ENCODE data around the gene REEP1. TPM values are rescaled to one million over a fixed set of nuclear protein-coding genes. Genes with fewer than 3 reads are reported as not detected.

Gene REEP1
- total RNA-seq, 1 donor from 2014 or later = 0.62 TPM

DNA sequence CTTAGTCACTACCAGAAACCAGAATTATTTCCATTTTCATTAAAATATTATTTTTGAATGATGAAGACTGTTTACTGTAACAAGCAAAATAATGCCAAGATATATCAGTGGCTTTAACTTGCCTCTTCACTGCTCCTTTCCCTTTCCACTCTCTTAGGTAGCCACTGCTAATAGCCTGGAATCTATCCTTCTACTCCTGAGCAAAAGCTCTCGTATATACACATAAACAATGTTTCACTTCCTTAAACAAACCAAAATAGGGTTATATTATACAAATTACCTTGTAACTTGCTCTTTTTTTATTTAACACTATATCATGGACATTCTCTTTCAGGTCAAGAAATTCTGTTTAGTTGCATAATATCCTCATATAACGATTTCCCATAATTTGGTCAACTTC is 163.0 kb downstream of the REEP1 start:
- Mint-ChIP-seq H3K9me3 (ENCODE audit: unreplicated experiment) (no peaks in the 10 kb centered on the region), H3K27me3 (ENCODE audit: unreplicated experiment) (no peaks in the 10 kb centered on the region), H3K27ac (ENCODE audit: unreplicated experiment) (peak overlapping the region; percentile 54), H3K36me3 (ENCODE audit: low read depth, unreplicated experiment) (peaks cover 17% of the 10 kb centered on the region), H3K4me3 (ENCODE audit: unreplicated experiment) (no peak overlapping the region), H3K4me1 (ENCODE audit: unreplicated experiment) (no peaks in the 10 kb centered on the region)
- no peak for DNase-seq (ENCODE audit: low spot score)
- TF ChIP-seq, protein P1, sequence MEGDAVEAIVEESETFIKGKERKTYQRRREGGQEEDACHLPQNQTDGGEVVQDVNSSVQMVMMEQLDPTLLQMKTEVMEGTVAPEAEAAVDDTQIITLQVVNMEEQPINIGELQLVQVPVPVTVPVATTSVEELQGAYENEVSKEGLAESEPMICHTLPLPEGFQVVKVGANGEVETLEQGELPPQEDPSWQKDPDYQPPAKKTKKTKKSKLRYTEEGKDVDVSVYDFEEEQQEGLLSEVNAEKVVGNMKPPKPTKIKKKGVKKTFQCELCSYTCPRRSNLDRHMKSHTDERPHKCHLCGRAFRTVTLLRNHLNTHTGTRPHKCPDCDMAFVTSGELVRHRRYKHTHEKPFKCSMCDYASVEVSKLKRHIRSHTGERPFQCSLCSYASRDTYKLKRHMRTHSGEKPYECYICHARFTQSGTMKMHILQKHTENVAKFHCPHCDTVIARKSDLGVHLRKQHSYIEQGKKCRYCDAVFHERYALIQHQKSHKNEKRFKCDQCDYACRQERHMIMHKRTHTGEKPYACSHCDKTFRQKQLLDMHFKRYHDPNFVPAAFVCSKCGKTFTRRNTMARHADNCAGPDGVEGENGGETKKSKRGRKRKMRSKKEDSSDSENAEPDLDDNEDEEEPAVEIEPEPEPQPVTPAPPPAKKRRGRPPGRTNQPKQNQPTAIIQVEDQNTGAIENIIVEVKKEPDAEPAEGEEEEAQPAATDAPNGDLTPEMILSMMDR (IDR thresholded peaks at IDR 0.05; ENCODE audit: unreplicated experiment) = no peak

DNA sequence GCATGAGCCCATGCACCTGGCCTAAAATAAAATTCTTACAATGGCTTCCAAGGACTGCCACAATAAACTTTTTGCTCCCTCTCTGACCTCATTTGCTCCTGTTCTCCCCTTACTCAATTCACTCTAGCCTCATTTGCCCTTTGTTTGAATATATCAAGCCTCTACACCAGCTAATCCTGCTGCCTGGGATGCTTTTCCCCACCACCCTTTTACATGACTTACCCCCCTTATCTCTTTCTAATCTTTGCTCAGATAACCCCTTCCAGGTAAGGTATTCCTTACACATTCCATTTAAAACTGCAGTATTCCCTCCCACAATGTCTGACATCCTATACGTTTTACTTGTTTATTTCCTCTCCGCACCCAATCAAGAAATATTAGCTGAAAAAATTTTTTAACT is 164.8 kb downstream of the REEP1 start:
- Mint-ChIP-seq H3K27ac (ENCODE audit: unreplicated experiment) (no peak overlapping the region), H3K27me3 (ENCODE audit: unreplicated experiment) (no peaks in the 10 kb centered on the region), H3K4me1 (ENCODE audit: unreplicated experiment) (no peaks in the 10 kb centered on the region), H3K36me3 (ENCODE audit: low read depth, unreplicated experiment) (peaks cover 26% of the 10 kb centered on the region), H3K4me3 (ENCODE audit: unreplicated experiment) (peak overlapping the region; percentile 23), H3K9me3 (ENCODE audit: unreplicated experiment) (no peaks in the 10 kb centered on the region)
- DNase-seq (ENCODE audit: low spot score) = no peak
- TF ChIP-seq, protein P1 (IDR thresholded peaks at IDR 0.05; ENCODE audit: unreplicated experiment) = no peak

DNA sequence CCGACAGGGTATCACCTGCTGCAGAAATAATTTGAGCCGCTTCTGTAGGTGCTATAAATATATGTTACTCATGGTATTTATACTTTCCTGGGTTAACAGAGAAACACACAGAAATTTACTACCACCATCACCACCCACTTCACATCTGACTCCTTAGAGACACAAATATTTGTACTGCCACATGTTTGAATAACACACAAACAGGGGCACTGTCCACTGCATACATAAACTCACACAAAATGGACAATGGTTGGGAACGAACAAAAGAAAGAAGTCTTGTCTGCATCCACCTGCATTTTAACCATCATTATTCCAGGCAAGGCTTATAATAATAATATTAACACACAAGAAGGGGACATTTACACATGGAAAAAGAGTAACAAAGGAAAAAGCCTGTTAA is 166.1 kb downstream of the REEP1 start:
- TF ChIP-seq, protein P1 (IDR thresholded peaks at IDR 0.05; ENCODE audit: unreplicated experiment) = no peak
- Mint-ChIP-seq H3K4me3 (ENCODE audit: unreplicated experiment) (no peak overlapping the region), H3K27me3 (ENCODE audit: unreplicated experiment) (no peaks in the 10 kb centered on the region), H3K27ac (ENCODE audit: unreplicated experiment) (no peak overlapping the region), H3K36me3 (ENCODE audit: low read depth, unreplicated experiment) (peaks cover 28% of the 10 kb centered on the region), H3K9me3 (ENCODE audit: unreplicated experiment) (no peaks in the 10 kb centered on the region), H3K4me1 (ENCODE audit: unreplicated experiment) (no peaks in the 10 kb centered on the region)
- no peak for DNase-seq (ENCODE audit: low spot score)

DNA sequence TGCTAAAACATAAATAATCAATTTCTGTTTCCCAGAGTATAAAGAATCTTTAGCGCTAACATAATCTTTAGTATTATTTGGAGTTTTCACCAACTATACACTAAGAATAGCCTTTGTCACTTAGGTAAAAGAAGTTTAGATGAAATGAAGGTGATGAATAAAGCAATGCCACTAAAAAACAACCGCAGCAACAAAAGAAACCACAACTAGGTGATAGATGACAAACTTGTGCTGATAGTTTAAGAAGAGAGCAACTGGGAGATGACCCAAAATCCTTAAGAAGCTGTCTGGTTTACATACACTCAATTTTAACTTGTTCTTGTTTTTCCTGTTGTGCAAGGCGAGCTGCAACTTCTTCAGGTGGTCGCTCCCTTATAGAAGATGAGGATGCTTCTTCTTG is 167.0 kb downstream of the REEP1 start:
- no peaks in the 10 kb centered on the region for H3K27me3 Mint-ChIP-seq (ENCODE audit: unreplicated experiment)
- DNase-seq (ENCODE audit: low spot score) = no peak
- TF ChIP-seq, protein P1 (IDR thresholded peaks at IDR 0.05; ENCODE audit: unreplicated experiment) = no peak
- no peak overlapping the region for H3K27ac Mint-ChIP-seq (ENCODE audit: unreplicated experiment)
- no peak overlapping the region for H3K4me3 Mint-ChIP-seq (ENCODE audit: unreplicated experiment)
- no peaks in the 10 kb centered on the region for H3K9me3 Mint-ChIP-seq (ENCODE audit: unreplicated experiment)
- H3K36me3 Mint-ChIP-seq (ENCODE audit: low read depth, unreplicated experiment) = peaks cover 25% of the 10 kb centered on the region
- no peaks in the 10 kb centered on the region for H3K4me1 Mint-ChIP-seq (ENCODE audit: unreplicated experiment)

Small RNAs within 50 kb of the gene (microRNA-seq; reads per million reads assigned to microRNA genes)
- gene MIR4779 (ENCODE audit: unreplicated experiment) = 0.28 reads per million

Other genes starting within 250 kb of the REEP1 start
- gene POLR1A, start 231.7 kb downstream of the REEP1 start, total RNA-seq (ENCODE audit: unreplicated experiment) = 30.4 TPM
- gene PTCD3, start 231.4 kb downstream of the REEP1 start, total RNA-seq (ENCODE audit: unreplicated experiment) = 80.9 TPM
- 107 TPM for gene IMMT, start 142.2 kb downstream of the REEP1 start, total RNA-seq (ENCODE audit: unreplicated experiment)
- gene MRPL35, start 138.2 kb downstream of the REEP1 start, total RNA-seq (ENCODE audit: unreplicated experiment) = 30.8 TPM
- gene KDM3A, start 103.7 kb upstream of the REEP1 start, total RNA-seq (ENCODE audit: unreplicated experiment) = 63.9 TPM
- 70.5 TPM for gene CHMP3, start 225.8 kb upstream of the REEP1 start, total RNA-seq (ENCODE audit: unreplicated experiment)

Measured in endothelial cell (in vitro differentiated cells).